Measurements from ENCODE around the gene CRYGN.

The CRYGN gene

GRCh38 chr7:151405588-151405987 lies 34.4 kb downstream of the CRYGN start:
- no peak overlapping the region for H3K4me3 ChIP-seq (replicated peaks; ENCODE audit: insufficient read depth, low read length)
- no peak for DNase-seq (ENCODE audit: low read depth in 1 of 2, low spot score in 1 of 2)
- peaks cover 22% of the 10 kb centered on the region for H3K27me3 ChIP-seq (ENCODE audit: insufficient read depth, poor library complexity, severe bottlenecking)
- TF ChIP-seq GABPA (IDR thresholded peaks at IDR 0.05; ENCODE audit: low read depth) (no peak), CTCF (IDR thresholded peaks at IDR 0.05; ENCODE audit: insufficient read depth, low read length) (no peak), POLR2AphosphoS5 (IDR thresholded peaks at IDR 0.05; ENCODE audit: low read depth) (no peak), SPI1 (IDR thresholded peaks at IDR 0.05; ENCODE audit: borderline replicate concordance, low read depth) (no peak)
- TF ChIP-seq, protein P1, sequence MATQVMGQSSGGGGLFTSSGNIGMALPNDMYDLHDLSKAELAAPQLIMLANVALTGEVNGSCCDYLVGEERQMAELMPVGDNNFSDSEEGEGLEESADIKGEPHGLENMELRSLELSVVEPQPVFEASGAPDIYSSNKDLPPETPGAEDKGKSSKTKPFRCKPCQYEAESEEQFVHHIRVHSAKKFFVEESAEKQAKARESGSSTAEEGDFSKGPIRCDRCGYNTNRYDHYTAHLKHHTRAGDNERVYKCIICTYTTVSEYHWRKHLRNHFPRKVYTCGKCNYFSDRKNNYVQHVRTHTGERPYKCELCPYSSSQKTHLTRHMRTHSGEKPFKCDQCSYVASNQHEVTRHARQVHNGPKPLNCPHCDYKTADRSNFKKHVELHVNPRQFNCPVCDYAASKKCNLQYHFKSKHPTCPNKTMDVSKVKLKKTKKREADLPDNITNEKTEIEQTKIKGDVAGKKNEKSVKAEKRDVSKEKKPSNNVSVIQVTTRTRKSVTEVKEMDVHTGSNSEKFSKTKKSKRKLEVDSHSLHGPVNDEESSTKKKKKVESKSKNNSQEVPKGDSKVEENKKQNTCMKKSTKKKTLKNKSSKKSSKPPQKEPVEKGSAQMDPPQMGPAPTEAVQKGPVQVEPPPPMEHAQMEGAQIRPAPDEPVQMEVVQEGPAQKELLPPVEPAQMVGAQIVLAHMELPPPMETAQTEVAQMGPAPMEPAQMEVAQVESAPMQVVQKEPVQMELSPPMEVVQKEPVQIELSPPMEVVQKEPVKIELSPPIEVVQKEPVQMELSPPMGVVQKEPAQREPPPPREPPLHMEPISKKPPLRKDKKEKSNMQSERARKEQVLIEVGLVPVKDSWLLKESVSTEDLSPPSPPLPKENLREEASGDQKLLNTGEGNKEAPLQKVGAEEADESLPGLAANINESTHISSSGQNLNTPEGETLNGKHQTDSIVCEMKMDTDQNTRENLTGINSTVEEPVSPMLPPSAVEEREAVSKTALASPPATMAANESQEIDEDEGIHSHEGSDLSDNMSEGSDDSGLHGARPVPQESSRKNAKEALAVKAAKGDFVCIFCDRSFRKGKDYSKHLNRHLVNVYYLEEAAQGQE (IDR thresholded peaks at IDR 0.05; ENCODE audit: insufficient replicate concordance, low read depth), result no peak
- H3K27ac ChIP-seq (replicated peaks), result no peak overlapping the region

DNA sequence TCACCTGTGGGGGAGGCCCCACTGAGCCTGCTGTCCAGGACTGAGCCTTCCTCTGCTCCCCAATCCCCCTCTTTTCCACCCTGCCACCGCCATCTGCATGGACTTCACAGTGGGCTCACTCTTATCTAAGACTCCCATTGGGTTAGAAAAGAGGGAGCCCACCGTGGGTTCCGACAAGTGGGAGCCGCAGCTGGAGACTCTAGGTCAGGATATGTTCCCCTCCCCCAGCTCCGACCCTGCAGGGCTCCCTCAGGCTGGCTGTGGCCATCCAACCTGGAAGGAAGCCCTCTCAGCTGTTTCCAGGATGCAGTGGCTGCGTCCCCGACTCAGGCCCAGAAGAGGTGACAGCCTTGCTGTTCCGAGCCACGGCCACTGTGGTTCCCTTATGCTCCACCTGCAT lies 34.9 kb downstream of the CRYGN start:
- Histone ChIP-seq H3K4me3 (replicated peaks; ENCODE audit: insufficient read depth, low read length) (no peak overlapping the region), H3K27ac (replicated peaks) (no peak overlapping the region), H3K27me3 (ENCODE audit: insufficient read depth, poor library complexity, severe bottlenecking) (peaks cover 17% of the 10 kb centered on the region)
- DNase-seq (ENCODE audit: low read depth in 1 of 2, low spot score in 1 of 2), result no peak
- TF ChIP-seq POLR2AphosphoS5 (IDR thresholded peaks at IDR 0.05; ENCODE audit: low read depth) (no peak), SPI1 (IDR thresholded peaks at IDR 0.05; ENCODE audit: borderline replicate concordance, low read depth) (no peak), GABPA (IDR thresholded peaks at IDR 0.05; ENCODE audit: low read depth) (no peak), CTCF (IDR thresholded peaks at IDR 0.05; ENCODE audit: insufficient read depth, low read length) (no peak)
- TF ChIP-seq, protein P1 (IDR thresholded peaks at IDR 0.05; ENCODE audit: insufficient replicate concordance, low read depth), result no peak

DNA sequence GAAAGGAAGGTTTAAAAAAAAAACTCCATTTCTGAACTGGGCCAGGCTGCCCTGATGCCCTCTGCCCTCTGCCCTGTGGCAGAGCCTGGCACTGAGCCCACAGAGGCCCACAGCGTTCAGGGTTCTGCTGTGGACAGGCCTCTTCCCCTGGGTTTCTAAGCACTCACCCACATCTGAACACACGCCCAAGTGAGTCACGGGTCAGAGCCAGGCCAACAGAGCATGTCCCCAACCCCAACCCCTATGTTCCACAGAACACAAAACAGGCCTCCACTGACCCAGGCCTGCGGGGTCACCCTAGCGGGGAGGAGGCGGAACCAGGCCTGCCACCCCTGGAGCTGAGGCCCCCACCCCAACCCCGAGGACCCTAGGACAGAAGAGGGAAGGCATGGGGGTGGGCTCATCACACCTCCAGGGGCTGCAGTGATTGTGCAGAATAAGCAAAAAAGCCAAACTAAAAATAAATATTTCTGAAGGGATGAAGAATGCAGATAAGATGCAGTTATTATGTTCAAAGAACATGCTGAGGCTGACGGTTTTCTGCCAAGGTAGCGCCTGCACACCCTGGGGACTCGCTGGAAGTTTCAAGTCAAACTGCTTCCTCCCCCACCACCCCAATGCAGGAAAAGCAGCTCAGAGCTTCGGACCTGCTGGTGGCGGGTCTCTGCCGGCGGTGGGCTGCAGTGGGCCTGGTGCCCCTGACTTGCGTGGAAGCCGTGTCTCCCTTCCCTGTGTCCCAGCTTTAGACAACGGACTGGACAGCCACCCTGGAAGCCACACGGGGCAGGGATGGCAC lies 35.5 kb downstream of the CRYGN start:
- Histone ChIP-seq H3K27ac (replicated peaks) (no peak overlapping the region), H3K4me3 (replicated peaks; ENCODE audit: insufficient read depth, low read length) (no peak overlapping the region), H3K27me3 (ENCODE audit: insufficient read depth, poor library complexity, severe bottlenecking) (peaks cover 12% of the 10 kb centered on the region)
- TF ChIP-seq CTCF (IDR thresholded peaks at IDR 0.05; ENCODE audit: insufficient read depth, low read length) (no peak), GABPA (IDR thresholded peaks at IDR 0.05; ENCODE audit: low read depth) (no peak), POLR2AphosphoS5 (IDR thresholded peaks at IDR 0.05; ENCODE audit: low read depth) (no peak), SPI1 (IDR thresholded peaks at IDR 0.05; ENCODE audit: borderline replicate concordance, low read depth) (no peak)
- TF ChIP-seq, protein P1 (IDR thresholded peaks at IDR 0.05; ENCODE audit: insufficient replicate concordance, low read depth), result no peak
- no peak for DNase-seq (ENCODE audit: low read depth in 1 of 2, low spot score in 1 of 2)

All from HL-60 (cell line).